Measurements from ENCODE around the gene TRIO.
A peak's percentile ranks its signal among the peaks of the same experiment; 100 is the strongest.

Gene TRIO

DNA sequence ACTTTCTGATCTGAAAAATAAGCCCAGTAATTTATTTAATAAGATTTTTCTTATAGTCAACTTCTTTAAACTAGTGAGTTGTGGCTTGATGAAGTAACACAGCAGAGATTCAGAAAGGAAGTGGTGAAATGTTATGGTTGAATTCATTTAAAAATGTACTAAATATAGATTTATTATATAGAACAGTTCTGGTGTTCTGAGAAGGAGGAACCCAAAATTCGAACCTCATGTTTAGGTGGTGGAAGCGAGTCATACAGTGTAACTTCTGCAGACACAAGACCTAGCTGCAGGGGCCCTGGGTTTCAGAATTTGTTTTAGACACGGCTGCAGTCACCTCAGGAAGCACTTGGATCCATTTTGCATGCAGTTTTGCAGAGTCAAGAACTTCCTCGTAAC is 188.2 kb downstream of the TRIO start:
- H3K4me3 ChIP-seq (ENCODE audit: low read depth, low read length): no peak overlapping the region
- TF ChIP-seq, protein P1, sequence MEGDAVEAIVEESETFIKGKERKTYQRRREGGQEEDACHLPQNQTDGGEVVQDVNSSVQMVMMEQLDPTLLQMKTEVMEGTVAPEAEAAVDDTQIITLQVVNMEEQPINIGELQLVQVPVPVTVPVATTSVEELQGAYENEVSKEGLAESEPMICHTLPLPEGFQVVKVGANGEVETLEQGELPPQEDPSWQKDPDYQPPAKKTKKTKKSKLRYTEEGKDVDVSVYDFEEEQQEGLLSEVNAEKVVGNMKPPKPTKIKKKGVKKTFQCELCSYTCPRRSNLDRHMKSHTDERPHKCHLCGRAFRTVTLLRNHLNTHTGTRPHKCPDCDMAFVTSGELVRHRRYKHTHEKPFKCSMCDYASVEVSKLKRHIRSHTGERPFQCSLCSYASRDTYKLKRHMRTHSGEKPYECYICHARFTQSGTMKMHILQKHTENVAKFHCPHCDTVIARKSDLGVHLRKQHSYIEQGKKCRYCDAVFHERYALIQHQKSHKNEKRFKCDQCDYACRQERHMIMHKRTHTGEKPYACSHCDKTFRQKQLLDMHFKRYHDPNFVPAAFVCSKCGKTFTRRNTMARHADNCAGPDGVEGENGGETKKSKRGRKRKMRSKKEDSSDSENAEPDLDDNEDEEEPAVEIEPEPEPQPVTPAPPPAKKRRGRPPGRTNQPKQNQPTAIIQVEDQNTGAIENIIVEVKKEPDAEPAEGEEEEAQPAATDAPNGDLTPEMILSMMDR (conservative IDR thresholded peaks at IDR 0.05; ENCODE audit: low read depth, low read length): no peak
- DNase-seq (ENCODE audit: low read depth): peak; percentile 24

DNA sequence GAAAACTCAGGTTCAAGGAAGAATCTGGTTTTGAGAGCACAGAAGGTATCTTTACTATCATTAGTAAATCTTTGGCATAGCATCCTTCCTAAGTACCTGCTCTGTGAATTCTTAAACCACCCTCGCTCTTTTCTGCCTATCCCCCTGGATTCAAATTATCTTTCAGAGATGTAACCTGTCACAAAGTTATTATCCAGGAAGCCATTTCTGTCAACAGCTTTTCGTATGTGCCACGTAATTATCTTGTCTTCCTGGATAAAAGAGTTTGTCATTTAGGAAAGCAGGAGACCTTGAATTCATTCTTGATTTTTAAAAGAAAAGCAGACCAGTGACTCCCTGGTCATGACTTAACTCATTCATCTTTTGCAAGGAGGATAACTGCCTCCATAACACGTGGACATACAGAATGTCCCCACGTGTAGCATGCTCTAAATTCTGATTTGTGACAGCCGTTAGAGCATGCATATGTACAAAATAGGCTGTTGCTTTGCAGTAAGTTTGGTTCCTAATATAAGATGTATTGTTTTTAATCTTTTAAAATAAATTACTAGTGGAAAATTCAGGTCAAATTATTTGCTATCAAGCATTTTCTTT is 189.0 kb downstream of the TRIO start:
- H3K4me3 ChIP-seq (ENCODE audit: low read depth, low read length): no peak overlapping the region
- TF ChIP-seq, protein P1 (conservative IDR thresholded peaks at IDR 0.05; ENCODE audit: low read depth, low read length): no peak
- DNase-seq (ENCODE audit: low read depth): no peak

DNA sequence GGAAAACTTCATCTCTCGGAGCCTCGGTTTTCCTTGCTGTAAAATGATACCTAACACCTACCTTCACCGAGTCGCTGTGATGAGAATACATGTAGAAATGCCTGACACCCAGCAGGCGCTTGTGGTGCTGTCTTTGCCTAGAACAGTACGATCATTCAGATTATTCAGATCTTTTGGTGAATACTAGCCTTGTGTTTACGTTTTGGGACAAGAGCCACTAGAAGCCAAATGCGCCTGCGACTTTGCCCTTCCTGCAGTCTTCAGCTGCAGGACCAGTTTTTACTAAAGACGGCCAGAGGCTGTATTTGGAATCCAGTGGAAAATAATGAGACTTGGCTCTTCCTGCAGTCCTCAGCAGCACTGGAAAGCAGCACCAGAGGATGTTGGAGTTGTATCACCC is 189.6 kb downstream of the TRIO start:
- no peak overlapping the region for H3K4me3 ChIP-seq (ENCODE audit: low read depth, low read length)
- no peak for DNase-seq (ENCODE audit: low read depth)
- TF ChIP-seq, protein P1 (conservative IDR thresholded peaks at IDR 0.05; ENCODE audit: low read depth, low read length): no peak

DNA sequence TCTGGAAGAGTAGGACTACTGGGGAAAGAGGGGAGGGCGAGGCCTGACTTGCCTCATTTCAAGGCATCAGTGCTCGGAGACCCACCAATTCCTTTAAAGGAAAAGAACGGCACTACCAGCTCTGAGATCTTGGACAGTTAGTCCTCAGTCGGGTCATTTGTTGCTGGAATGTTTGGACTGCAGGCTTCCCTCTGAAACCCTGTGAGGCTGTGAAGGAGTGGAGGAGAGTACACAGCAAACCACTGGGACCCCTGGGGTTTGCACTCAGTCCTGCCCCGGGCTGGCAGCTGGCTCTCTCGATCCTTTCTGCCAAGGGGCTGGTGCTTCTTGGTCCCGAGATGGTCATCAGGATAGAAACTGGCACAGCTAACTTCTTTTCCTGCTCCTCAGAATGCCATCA is 194.5 kb downstream of the TRIO start:
- peak; percentile 35 for DNase-seq (ENCODE audit: low read depth)
- TF ChIP-seq, protein P1 (conservative IDR thresholded peaks at IDR 0.05; ENCODE audit: low read depth, low read length): no peak
- no peak overlapping the region for H3K4me3 ChIP-seq (ENCODE audit: low read depth, low read length)

DNA sequence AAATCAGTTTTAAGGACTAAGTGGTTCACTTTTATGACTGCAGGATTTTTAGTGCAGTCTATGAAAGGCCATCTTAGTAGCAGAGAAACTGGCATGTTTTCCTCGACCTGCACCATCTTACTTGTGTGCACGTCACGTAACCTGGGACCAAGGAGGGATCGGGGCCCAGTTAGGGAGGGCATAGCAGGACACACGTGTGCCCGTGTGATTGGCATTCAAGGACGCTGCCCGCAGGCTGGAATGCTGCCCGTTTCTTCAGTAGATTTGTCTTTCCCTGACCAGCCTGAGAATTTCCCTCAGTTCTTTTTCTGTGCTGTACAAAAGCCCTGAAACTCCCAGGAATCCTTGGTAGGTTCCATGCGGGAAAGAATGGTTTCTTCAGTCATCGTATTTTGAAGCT is 196.3 kb downstream of the TRIO start:
- TF ChIP-seq, protein P1 (conservative IDR thresholded peaks at IDR 0.05; ENCODE audit: low read depth, low read length): no peak
- H3K4me3 ChIP-seq (ENCODE audit: low read depth, low read length): no peak overlapping the region
- DNase-seq (ENCODE audit: low read depth): no peak

DNA sequence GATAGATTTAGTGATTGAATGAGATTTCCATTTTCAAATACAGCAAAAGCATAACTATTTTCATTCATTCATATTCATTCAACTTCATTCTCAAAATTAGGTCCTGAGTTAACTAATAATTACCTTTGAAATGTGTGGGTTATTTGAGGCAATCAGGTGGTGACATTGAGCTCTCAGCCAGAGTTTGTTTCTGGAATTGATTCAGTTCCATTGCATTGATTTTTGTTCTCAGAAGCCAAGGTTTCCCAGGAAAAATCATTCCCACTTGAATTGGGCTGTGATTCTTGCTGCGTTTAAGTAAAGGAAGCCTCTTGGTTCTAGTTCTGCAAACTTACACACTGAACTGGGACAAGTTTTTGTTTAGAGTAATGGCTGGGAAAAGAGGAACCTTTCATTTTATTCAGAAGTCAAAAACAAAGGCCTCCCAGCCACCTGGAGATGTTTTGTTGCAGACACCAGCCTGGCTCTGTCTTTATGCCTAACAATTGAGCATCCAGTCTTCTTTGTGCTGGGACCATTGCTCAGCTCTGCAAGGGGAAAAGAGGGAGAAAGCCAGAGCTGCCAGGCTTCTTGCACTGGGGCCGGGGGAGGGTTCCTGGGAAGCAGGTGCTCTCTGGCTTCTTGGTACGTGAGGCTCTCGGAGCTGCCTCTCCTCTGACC is 198.6 kb downstream of the TRIO start:
- no peak overlapping the region for H3K4me3 ChIP-seq (ENCODE audit: low read depth, low read length)
- no peak for DNase-seq (ENCODE audit: low read depth)

More for the DNA sequence above, 198.6 kb downstream of the TRIO start:
- TF ChIP-seq, protein P1 (conservative IDR thresholded peaks at IDR 0.05; ENCODE audit: low read depth, low read length): no peak

Data from choroid plexus epithelial cell (primary cell).